Activated CD8-positive, alpha-beta memory T cell treated with anti-CD3 and anti-CD28 coated beads, Interleukin-2, amount 50 U/mL, for 4 hours (primary cell): ENCODE data around the gene SLCO2A1.

Experiments
- DNase-seq: peaks from one replicate; pipeline ENCODE4 v3.0.0-alpha.2; 2020

Gene SLCO2A1

GRCh38 chr3:133997871-133998635 lies 31.7 kb downstream of the SLCO2A1 start:
- DNase-seq = no peak

DNA sequence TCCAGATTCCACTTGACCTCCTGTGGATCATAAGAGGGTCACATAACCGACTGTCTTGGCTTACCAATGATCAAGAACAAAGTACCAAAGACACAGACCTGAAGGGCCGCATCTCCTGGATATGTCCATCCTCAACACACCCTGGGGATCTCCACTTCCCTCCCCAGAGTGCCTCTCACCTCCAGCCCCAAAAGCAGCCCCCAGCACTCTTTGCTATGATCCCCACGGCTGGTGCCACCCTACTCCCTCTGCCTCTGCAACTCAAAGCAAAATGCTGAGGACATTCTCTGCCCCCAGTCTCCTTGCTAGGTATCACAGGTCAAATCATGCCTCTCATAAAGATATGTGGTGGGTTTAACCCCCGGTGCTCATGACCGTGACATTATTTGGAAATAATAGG lies 32.7 kb downstream of the SLCO2A1 start:
- no peak for DNase-seq

- DNase-seq = no peak
Measured at GRCh38 chr3:133996251-133996661, 33.5 kb downstream of the SLCO2A1 start.

- no peak for DNase-seq
Measured at GRCh38 chr3:133995264-133995663, 34.5 kb downstream of the SLCO2A1 start.

- no peak for DNase-seq
Measured at GRCh38 chr3:133994166-133994890, 35.4 kb downstream of the SLCO2A1 start.

DNA sequence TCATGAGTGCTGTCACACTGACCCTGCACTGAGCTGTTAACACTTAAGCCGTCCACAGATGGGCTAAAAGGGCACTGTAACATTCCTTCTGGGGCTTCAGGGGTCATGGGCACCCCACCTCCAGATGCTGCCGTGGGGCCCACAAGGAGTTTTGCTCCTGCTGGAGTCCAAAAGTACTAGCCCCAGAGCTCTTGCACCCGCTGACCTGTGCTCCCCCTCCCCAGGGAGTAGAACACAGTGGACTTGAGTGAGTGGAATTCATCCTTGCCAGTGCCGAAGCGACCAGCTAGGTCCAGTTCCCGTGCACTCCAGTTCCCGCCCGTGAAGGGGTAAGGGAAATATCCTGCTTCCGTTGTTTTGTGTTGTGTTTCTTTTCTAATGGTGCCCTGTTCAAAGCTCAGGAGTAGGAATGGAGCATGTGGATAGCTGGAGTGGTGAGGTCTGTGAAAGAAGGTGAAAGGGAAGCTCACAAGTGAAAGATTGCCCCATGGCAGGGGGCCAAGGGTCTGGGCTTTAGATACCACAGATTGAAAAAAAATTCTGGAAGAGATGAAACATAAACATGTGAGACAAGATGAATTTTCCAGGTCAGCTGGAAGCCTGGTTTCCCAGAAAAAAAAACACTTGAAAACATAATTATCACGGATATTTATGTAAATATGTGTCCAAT lies 36.6 kb downstream of the SLCO2A1 start:
- DNase-seq = no peak

- DNase-seq = no peak
Measured at GRCh38 chr3:133992381-133992780, 37.3 kb downstream of the SLCO2A1 start.

DNA sequence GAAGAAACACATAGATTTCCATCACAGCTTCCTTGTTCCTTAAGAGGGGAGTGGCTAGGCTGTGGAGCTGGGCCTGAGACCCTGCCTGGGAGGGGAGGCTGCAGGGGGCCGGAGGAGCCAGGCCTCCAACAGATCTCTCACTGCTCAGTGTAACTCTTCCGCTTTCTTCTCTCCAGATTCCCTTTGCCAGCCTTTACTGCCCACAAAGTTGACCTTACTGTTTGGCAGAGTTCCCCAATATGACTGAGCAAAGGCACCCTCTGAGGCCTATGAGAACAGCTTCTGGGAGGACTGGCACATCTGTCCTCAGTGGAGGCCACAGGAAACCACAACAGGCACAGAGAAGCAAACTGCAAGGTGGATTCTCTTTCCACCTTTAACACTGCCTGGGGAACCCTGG lies 38.1 kb downstream of the SLCO2A1 start:
- no peak for DNase-seq

- no peak for DNase-seq
Measured at GRCh38 chr3:133991209-133991608, 38.5 kb downstream of the SLCO2A1 start.

- no peak for DNase-seq
Measured at GRCh38 chr3:133989936-133990702, 39.6 kb downstream of the SLCO2A1 start.

GRCh38 chr3:133988631-133989161 lies 41.0 kb downstream of the SLCO2A1 start:
- no peak for DNase-seq

GRCh38 chr3:133987948-133988484 lies 41.7 kb downstream of the SLCO2A1 start:
- no peak for DNase-seq

DNA sequence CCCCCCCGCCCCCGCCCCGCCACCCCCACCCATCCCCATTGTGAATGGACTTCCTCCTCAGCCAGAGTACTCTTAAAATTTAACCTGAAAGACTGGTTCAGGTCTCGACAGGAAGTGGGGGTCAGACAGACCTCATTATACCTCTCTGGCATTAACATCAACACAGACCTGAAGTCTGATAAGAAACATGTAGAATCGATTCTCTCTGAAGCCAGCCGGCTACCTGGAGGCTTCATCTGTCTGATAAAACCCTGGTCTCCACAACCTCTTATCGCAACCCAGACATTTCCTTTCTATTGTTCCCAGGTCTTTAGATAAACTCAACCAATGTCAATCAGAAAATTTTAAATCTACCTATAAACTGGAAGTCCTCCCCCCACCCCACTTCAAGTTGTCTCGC lies 42.6 kb downstream of the SLCO2A1 start:
- DNase-seq = no peak

DNA sequence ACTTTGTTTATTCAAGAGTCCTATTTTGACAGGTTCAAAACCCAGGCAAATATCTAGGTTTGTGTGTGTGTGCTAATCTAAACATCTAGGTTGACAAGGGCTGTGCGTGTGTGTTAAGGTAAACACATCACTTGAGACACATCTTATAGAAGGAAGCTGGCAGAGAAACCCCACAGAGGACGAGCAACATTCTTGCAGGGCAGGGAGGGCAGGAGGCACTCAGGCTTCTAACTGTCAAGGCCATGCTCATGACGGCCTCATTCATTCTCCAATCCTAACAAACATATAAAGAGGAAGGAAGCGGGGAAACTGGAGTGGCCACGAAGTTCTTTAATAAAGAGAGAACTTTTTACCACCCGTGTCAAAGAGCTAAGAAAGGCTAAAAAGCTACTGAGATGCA lies 43.4 kb downstream of the SLCO2A1 start:
- DNase-seq = no peak

GRCh38 chr3:133984975-133985374 lies 44.8 kb downstream of the SLCO2A1 start:
- no peak for DNase-seq

- DNase-seq = no peak
Measured at GRCh38 chr3:133983576-133984560, 45.9 kb downstream of the SLCO2A1 start.

DNA sequence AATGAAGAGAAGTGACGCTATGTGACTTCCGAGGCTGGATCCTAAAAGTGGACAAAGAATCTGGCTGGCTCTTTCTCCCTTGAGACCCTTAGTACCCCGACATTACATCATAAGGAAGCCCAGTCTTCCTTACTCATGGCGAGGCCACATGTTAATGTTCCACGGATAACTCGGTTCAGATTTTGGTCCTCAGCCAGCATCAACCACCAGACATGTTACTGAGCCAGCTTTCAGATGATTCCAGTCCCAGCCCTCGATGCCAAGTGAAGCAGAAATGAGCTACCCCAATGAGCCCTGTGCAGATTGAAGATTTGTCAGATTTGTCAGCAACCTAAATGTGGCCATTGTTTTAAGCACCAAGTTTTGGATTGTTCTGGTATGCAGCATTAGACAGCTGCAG lies 46.6 kb downstream of the SLCO2A1 start:
- no peak for DNase-seq

DNA sequence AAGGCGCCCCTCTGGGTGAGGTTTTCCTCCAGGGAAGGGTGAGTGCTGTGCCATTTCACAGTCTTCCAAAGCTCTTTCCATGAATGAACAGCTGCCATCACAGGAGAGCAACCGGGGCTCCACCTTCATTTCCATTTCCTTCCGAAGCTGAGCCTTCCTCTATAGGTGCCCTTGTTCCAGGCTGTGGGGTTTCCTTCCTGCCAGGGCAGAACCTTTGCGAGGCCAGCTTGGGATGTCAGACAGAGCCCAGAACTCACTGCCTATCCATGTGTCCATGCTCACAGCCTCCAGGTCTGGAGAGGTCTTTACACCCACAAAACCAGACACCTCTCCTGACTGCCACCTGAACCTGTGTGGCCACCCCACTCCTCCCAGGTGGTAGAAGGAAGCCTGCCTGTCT lies 49.2 kb downstream of the SLCO2A1 start:
- DNase-seq = no peak

DNA sequence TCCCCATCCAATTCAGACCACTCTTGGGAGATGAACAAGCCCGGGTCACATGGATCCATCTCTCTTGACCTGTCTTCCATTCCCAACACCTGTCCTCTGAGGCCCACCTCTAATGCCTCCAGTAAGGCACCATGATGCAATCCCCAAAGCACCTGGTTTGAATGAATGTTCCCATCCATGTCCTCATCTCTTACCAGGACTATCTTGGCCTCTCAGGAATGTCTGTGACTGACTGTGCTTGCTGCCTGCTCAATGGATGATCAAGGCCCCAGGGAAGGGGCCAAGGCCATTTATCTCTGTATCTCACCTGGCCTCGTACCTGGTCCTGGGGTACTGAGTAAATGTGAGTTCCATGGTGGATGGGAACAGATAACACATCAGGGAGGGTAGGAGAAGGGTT lies 49.7 kb downstream of the SLCO2A1 start:
- no peak for DNase-seq

DNA sequence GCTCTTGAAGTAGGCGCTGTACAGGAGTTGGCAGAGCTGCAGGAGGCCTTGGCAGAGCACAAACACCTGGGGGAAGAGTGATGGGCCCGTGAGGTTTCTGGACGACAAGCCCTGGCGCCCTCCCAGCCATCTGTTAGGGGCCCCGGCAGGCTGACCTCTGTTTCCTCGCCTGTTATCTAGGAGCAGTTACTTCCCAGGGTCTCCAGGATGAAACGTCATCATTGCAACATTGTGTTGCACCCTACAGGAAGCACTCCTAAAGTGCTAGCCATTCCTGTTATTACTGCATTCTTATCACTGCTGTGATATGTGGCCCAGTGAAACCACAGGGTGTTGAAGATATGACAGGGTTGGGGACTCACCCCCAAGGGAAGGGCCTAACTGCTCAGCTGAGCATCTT lies 50.2 kb downstream of the SLCO2A1 start:
- no peak for DNase-seq

DNA sequence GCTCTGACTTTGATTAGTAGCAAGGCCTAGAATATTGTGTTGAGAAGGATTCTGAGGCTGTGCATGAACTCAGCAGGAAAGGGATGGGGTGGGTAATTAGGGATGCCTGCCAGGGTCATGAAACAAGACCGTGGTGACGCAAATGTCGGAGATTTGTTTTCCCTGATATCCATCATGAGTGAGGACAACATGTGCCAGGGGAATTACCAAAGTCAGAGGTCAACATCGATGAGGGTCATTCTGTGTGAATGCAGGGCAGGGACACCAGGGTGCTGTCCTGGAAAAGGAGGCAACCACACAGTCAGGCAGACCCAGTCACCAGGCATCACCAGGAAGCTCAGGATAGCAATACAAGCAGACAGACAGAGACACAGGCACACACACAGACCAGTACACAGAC lies 52.2 kb downstream of the SLCO2A1 start:
- no peak for DNase-seq
